Fibroblast of lung (primary cell): ENCODE results near the gene LIPE.

Source experiments
- EZH2 ChIP-seq: IDR thresholded peaks from 2 replicates; pipeline ENCODE4 v1.5.1; 2012; ENCODE audit warnings: low read length, control low read depth, mild to moderate bottlenecking; ENCODE audit errors: missing control alignments
- TF ChIP-seq, protein P1 (sequence below), 2 donors: IDR thresholded peaks in 1 of 2; conservative IDR thresholded peaks in 1 of 2; 1 replicate in 1 of 2; 2 replicates in 1 of 2; pipeline ENCODE4 v1.5.1; 2011 to 2012; ENCODE audit warnings: low read length in 2 of 2, control low read depth in 1 of 2, inconsistent platforms in 1 of 2, low read depth in 1 of 2, mild to moderate bottlenecking in 1 of 2

DNA sequence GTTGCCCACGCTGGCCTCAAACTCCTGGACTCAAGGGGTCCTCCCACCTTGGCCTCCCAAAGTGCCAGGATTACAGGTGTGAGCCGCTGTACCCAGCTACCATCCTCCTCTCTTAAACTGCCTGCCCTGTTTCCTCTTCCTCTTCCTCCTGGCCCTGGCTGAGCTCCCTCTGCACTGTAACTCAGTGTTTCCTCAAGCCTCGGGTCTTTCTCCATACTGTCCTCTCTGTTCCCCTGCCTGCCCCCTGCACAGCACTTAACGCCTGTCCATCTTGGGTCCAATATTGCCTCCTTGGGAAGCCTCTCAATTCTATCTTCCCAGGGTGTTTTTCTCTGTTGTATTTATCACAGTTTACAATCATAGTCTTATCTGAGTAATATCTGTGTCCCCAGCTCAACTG is 6.1 kb downstream of the LIPE start:
- TF ChIP-seq, protein P1, sequence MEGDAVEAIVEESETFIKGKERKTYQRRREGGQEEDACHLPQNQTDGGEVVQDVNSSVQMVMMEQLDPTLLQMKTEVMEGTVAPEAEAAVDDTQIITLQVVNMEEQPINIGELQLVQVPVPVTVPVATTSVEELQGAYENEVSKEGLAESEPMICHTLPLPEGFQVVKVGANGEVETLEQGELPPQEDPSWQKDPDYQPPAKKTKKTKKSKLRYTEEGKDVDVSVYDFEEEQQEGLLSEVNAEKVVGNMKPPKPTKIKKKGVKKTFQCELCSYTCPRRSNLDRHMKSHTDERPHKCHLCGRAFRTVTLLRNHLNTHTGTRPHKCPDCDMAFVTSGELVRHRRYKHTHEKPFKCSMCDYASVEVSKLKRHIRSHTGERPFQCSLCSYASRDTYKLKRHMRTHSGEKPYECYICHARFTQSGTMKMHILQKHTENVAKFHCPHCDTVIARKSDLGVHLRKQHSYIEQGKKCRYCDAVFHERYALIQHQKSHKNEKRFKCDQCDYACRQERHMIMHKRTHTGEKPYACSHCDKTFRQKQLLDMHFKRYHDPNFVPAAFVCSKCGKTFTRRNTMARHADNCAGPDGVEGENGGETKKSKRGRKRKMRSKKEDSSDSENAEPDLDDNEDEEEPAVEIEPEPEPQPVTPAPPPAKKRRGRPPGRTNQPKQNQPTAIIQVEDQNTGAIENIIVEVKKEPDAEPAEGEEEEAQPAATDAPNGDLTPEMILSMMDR (conservative IDR thresholded peaks at IDR 0.05 in 1 of 2, IDR thresholded peaks at IDR 0.05 in 1 of 2; ENCODE audit: low read depth in 1 of 2, low read length in 2 of 2): no peak
- no peak for TF ChIP-seq EZH2
